NCI-H2107 (cell line): ENCODE results near the gene SMYD3.
"Not testable (repeated sequence)": the region's sequence is repeated elsewhere in the genome, so short reads cannot be mapped to it uniquely, and the experiment has no call there.

ENCODE experiments used
- DNase-seq: peaks from one replicate; lab custom pipeline; 2025; lab: John Stamatoyannopoulos, UW

The SMYD3 gene

GRCh38 chr1:245715970-245716369 lies 791.1 kb downstream of the SMYD3 start:
- no peak for DNase-seq

GRCh38 chr1:245715291-245715701 lies 791.8 kb downstream of the SMYD3 start:
- DNase-seq, result no peak

- not testable (repeated sequence) for DNase-seq
Observed at GRCh38 chr1:245714027-245714426, 793.1 kb downstream of the SMYD3 start.

GRCh38 chr1:245710961-245711903 lies 795.8 kb downstream of the SMYD3 start:
- DNase-seq, result no peak

GRCh38 chr1:245707941-245708340 lies 799.1 kb downstream of the SMYD3 start:
- DNase-seq, result no peak

GRCh38 chr1:245704765-245705164 lies 802.3 kb downstream of the SMYD3 start:
- DNase-seq, result no peak

- no peak for DNase-seq
Observed at GRCh38 chr1:245704341-245704740, 802.7 kb downstream of the SMYD3 start.

GRCh38 chr1:245702346-245702745 lies 804.7 kb downstream of the SMYD3 start:
- no peak for DNase-seq

GRCh38 chr1:245701631-245702030 lies 805.4 kb downstream of the SMYD3 start:
- no peak for DNase-seq

- no peak for DNase-seq
Observed at GRCh38 chr1:245700631-245701030, 806.4 kb downstream of the SMYD3 start.
